ENCODE results near the gene CHST3.

DNA sequence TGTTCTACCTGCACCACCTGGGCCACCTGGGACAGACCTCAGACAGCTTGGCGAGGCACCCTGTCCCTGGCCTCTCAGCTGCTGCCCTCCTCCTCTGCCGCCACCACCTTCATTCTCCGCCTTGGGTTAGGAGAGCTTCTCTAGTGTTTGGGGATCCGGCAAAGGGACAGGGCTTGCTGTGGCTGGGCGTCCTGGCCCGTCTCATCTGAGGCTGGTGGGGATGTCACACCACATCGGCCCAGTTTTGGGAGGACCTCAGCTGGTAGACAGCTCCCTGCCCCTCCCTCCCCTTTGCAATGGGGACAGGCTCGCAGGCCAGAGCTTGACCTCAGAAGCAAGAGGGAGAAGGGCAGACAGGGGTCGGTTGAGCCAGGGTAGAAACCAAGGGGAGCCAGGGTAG is 97.7 kb downstream of the CHST3 start:
- TF ChIP-seq, protein P1, sequence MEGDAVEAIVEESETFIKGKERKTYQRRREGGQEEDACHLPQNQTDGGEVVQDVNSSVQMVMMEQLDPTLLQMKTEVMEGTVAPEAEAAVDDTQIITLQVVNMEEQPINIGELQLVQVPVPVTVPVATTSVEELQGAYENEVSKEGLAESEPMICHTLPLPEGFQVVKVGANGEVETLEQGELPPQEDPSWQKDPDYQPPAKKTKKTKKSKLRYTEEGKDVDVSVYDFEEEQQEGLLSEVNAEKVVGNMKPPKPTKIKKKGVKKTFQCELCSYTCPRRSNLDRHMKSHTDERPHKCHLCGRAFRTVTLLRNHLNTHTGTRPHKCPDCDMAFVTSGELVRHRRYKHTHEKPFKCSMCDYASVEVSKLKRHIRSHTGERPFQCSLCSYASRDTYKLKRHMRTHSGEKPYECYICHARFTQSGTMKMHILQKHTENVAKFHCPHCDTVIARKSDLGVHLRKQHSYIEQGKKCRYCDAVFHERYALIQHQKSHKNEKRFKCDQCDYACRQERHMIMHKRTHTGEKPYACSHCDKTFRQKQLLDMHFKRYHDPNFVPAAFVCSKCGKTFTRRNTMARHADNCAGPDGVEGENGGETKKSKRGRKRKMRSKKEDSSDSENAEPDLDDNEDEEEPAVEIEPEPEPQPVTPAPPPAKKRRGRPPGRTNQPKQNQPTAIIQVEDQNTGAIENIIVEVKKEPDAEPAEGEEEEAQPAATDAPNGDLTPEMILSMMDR (IDR thresholded peaks at IDR 0.05; ENCODE audit: poor library complexity, severe bottlenecking): no peak
- TF ChIP-seq, protein P2, sequence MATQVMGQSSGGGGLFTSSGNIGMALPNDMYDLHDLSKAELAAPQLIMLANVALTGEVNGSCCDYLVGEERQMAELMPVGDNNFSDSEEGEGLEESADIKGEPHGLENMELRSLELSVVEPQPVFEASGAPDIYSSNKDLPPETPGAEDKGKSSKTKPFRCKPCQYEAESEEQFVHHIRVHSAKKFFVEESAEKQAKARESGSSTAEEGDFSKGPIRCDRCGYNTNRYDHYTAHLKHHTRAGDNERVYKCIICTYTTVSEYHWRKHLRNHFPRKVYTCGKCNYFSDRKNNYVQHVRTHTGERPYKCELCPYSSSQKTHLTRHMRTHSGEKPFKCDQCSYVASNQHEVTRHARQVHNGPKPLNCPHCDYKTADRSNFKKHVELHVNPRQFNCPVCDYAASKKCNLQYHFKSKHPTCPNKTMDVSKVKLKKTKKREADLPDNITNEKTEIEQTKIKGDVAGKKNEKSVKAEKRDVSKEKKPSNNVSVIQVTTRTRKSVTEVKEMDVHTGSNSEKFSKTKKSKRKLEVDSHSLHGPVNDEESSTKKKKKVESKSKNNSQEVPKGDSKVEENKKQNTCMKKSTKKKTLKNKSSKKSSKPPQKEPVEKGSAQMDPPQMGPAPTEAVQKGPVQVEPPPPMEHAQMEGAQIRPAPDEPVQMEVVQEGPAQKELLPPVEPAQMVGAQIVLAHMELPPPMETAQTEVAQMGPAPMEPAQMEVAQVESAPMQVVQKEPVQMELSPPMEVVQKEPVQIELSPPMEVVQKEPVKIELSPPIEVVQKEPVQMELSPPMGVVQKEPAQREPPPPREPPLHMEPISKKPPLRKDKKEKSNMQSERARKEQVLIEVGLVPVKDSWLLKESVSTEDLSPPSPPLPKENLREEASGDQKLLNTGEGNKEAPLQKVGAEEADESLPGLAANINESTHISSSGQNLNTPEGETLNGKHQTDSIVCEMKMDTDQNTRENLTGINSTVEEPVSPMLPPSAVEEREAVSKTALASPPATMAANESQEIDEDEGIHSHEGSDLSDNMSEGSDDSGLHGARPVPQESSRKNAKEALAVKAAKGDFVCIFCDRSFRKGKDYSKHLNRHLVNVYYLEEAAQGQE (IDR thresholded peaks at IDR 0.05; ENCODE audit: borderline replicate concordance): no peak
- TF ChIP-seq SMC3 (conservative IDR thresholded peaks at IDR 0.05; ENCODE audit: poor library complexity) (no peak), EZH2 (IDR thresholded peaks at IDR 0.05; ENCODE audit: borderline replicate concordance, insufficient read depth, low read length, poor library complexity, severe bottlenecking) (no peak)
